Fibroblast of skin of back (primary cell): ENCODE results near the gene TSEN34.
A peak's percentile ranks its signal among the peaks of the same experiment; 100 is the strongest.
"Not testable (repeated sequence)": the region's sequence is repeated elsewhere in the genome, so short reads cannot be mapped to it uniquely, and the experiment has no call there.

Experiments used
- DNase-seq: peaks from one replicate; pipeline ENCODE4 v3.0.0-alpha.2; 2013

The TSEN34 gene

GRCh38 chr19:54188215-54188871 is 2.8 kb upstream of the TSEN34 start:
- peak; percentile 61 for DNase-seq

DNA sequence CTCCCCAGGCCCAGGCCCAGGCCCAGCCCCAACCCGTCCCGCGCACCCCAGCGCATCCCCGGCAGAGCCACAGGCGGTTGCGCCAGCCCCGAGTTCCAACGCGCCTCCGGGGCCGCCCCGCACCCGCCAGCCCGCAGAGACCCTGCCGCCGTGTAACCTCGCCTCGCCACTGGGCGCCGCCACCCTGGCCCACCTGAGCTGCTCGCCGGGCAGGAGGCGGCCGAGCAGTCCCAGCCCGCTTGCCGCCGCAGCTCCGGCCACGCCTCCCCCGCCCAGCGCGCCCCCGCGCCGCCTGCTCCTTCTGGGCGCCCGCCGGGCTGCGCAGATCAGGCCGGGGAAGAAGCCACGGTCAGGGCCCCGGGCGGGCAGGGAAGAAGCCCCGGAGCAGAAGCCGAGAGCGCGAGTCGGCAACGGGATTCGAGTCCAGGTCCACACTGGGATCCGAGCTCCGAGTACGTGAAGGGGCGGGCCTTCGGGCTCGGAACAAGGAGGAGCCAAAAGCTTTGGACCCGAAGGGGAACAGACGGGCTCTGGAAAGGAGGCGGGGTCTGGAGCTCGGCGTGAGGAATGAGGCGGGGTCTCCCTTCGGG is 1.9 kb upstream of the TSEN34 start, which contains the start of gene MBOAT7:
TSS of gene MBOAT7 (minus strand) at position 436 of the 590 bp plus-strand sequence. CDS start 1,072 bp downstream, outside the sequence.
- DNase-seq: no peak

DNA sequence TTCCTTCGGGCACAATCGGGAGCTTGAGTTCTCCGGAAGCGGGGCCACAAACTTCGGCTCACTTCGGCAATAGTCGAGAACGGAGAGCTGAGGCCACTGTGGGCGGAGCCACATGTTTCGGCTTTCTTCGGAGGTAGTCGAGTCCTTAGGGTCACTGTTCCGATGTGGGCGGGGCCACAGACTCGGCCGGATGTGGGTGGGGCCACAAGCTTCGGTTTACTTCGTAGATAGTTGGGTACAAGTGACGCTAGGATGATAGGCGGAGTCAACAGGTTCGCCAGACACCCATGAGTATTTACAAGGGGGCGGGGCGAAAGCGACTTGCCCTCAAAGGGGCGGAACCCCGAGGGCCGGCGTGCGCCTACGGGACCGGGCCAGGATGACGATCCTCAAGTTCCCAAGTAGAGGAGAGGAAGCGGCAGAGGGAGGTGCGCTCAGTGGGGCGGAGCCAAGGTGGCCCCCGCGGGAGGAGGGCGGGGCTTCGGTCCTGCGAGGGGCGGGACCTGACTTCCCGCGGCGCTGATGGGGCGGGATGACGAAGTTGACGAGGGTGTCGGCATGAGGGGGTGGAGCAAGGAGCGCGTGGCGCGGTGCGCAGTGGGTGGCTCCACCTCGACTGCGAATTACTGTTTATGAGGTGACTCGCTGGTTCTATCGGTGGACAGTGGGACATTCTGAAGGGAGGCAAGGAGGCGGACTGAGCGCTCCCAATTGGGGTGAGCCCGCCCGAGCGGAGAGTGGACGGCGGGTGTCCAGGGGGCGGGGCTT is 1.2 kb upstream of the TSEN34 start:
- peak; percentile 99 for DNase-seq

GRCh38 chr19:54190503-54191010 is 551 bp upstream of the TSEN34 start:
- peak; percentile 98 for DNase-seq

GRCh38 chr19:54191811-54192453 is 824 bp downstream of the TSEN34 start:
- no peak for DNase-seq

DNA sequence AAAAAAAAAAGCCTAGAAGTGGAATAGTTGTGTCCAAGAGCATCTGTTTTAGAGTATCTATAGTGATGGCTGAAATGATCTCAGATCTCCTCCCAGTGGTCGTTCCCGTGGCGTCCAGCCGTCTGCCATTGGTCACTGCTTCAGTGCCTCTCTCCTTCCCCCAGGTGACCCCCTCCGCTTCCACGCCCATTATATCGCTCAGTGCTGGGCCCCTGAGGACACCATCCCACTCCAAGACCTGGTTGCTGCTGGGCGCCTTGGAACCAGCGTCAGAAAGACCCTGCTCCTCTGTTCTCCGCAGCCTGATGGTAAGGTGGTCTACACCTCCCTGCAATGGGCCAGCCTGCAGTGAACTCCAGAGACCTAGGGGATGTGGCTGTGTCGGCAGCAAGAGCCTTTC is 1.9 kb downstream of the TSEN34 start:
- DNase-seq: no peak

DNA sequence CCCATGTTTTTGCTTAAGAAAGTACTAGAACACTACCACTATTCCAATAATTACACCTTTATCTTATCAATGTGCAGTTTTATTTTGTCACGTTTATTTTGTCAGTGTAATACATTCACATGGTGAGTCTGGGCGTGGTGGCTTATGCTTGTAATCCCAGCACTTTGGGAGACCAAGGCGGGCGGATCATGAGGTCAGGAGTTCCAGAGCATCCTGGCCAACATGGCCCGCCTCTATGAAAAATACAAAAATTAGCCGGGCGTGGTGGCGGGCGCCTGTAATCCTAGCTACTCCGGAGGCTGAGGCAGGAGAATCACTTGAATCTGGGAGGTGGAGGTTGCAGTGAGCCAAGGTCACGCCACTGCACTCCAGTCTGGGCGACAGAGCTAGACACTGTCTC is 3.4 kb downstream of the TSEN34 start:
- not testable (repeated sequence) for DNase-seq

- DNase-seq: no peak
Observed at GRCh38 chr19:54196536-54196935, 5.4 kb downstream of the TSEN34 start.

- no peak for DNase-seq
Observed at GRCh38 chr19:54197121-54197520, 6.0 kb downstream of the TSEN34 start.

DNA sequence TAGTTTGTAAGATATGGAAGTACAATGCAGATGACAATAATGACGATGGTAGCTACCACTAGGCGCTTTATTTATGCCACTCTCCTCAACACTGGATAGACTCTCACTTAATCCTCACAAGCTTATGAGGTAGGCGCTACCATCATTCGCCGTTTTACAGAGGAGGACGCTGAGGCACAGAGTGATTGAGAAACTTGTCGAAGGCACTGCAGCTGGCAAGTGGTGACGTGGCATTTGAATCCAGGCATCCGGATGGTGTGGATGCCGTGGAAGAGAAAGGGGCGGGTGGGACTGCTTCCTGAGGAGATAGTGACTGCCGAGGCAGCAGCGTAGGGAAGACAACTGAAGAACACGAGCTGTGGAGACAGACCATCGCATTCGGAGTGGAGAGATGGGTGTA is 8.3 kb downstream of the TSEN34 start:
- DNase-seq: no peak

DNA sequence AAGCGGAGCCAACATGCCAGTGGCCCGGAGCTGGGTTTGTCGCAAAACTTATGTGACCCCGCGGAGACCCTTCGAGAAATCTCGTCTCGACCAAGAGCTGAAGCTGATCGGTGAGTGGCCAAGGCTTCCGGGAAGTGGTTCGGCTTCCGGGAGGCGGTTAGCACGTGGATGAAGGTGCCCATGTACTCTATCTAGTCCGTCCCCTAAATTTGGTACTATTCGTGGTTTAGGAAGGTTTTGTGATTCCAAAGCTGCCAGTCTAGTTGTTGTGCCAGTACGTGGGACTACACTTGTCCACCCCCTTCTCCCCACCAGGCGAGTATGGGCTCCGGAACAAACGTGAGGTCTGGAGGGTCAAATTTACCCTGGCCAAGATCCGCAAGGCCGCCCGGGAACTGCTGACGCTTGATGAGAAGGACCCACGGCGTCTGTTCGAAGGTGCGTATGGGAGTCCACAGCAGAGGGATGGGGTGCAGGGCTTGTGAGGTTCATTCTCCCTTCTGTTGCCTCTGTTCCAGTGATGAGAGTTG is 10.1 kb downstream of the TSEN34 start:
- no peak for DNase-seq

DNA sequence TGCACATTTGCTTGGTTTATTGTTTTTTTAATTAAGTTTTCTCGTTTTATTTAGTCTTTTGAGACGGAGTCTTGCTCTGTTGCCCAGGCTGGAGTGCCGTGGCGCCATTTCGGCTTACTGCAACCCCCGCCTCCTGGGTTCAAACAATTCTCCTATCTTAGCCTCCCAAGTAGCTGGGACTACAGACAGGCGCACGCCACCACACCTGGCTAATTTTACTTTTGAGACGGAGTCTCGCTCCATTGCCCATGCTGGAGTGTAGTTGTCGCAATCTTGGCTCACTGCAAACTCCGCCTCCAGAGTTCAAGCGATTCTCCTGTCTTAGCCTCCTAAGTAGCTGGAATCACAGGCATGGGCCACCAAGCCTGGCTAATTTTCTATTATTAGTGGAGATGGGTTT is 10.9 kb downstream of the TSEN34 start:
- no peak for DNase-seq

- DNase-seq: no peak
Observed at GRCh38 chr19:54203151-54203611, 12.1 kb downstream of the TSEN34 start.

DNA sequence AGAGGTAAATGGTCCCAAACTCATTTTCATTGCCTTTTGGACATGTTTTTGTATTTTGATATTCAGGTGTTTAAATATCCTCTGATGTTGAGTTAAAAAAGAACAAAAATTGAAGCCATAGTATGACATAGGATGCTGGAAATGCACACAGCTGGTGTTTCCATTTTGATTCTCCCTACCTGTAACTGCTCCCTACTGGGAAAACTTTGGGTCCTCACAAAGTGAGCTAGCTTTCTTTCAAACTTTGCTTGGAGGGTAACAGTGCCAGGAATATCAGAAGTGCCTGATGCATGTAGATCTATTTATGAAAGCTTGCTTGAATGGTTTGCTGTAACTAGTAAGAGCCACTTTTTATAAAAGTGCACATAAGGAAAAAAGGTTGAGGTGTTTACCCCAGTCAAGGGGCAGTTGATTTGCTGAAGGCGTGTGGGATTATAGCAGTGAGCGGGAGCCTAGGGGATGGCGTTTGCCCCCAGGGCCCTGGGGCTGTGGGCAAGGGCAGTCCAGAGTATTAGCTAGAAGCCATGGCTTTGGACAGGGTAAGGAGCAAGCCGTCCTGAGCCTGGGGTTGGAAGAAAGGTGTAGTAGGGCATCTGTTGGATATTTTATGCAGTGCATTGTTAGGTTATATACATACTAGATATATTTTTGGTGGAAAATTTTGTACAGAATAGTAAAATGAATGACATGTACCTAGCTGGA is 13.8 kb downstream of the TSEN34 start:
- no peak for DNase-seq

DNA sequence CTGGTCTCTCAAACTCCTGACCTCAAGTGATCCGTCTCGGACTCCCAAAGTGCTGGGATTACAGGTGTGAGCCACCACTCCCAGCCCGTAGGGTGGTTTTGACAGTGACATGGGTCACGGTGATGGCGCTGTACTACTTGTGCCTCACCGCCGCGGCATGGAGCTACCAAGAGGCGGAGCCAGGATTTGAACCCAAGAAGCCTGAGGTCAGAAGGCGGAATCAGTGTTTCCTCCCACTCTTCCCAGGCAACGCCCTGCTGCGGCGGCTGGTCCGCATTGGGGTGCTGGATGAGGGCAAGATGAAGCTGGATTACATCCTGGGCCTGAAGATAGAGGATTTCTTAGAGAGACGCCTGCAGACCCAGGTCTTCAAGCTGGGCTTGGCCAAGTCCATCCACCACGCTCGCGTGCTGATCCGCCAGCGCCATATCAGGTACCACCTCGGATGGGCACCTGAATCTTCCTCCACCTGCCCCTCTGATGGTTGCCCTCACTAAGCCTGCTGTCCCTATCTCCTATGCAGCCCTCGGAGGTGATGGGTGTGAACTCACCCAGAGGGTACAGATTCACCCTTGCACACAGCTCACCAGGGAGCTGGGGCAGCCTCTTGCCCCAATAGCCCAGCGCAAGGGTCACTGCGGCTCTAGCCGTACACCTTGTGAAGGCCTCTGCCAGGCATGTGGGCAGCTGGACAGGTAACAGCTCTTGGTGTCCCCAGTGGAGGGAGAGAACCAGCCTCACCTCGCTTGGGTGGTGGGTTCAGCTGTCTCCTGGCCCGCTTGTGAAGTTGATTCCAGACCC is 15.1 kb downstream of the TSEN34 start:
- DNase-seq: no peak

GRCh38 chr19:54206831-54207177 is 15.7 kb downstream of the TSEN34 start:
- no peak for DNase-seq

DNA sequence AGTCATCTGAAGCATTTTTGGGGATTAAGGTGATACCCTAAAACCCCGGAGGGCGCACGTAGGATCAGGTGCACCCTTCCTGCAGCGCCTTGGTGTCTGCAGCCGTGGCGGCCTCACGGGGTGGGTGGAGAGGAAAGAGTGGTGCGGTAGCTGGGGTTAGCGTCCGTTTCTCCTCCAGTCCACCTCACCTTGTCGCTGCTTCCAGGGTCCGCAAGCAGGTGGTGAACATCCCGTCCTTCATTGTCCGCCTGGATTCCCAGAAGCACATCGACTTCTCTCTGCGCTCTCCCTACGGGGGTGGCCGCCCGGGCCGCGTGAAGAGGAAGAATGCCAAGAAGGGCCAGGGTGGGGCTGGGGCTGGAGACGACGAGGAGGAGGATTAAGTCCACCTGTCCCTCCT is 16.1 kb downstream of the TSEN34 start:
- DNase-seq: not testable (repeated sequence)

GRCh38 chr19:54207676-54207982 is 16.5 kb downstream of the TSEN34 start:
- DNase-seq: no peak

DNA sequence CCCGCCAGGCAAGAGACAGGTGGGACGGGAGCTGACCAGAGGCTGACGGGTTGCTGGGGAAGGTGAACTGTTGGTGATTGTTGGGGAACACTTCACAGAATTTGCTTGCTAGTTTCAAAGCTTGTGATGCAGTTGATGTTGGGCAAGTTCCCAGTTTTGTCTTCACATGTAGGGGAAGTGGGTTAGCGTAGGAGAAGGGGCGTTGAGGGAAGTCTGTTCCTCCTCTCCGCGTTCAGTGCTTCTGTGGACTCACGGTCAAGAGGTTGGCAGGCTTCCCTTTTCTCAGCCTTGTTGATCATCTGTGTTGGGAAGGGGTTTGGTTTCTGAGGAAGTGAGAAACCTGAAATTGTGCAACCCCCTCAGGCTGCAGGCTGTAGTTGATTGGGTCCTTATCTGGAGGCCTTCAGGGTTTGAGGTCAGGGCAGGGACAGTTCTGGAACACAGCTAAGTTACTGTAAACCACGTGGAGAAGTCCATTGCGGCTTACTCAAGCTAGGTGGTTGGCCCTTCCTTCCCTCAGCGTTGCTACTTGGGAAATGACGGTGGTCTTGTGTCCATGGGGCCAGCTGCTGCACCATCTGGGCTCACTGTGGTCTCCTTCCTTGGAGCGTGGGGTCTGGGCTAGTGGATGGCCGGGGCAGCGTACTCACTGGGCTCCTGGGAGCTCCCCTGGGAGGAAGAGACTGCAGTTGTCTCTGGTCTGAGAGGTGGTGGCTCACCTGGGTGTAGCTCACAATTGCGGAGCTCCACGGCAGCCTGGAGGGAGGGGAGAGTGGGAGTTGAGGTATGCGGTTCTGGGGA is 17.1 kb downstream of the TSEN34 start:
- DNase-seq: no peak

GRCh38 chr19:54208784-54209057 is 17.6 kb downstream of the TSEN34 start:
- DNase-seq: no peak
